A549 (cell line): ENCODE measurements around the gene HOXA11. TPM values are rescaled to one million over a fixed set of nuclear protein-coding genes. Genes with fewer than 3 reads are reported as not detected.

Experiments used
- ATAC-seq, 2 experiments: fragments of 200-7000 bp in 1 of 2; fragments of >200 bp in 1 of 2; cut with Nextera tagmentation in 1 of 2; cut with Tn5 transposase in 1 of 2; 3 replicates each; pipeline versions ENCODE4 v1.8.0 to v1.9.1; 2018 to 2020; ENCODE audit warnings: mild to moderate bottlenecking in 1 of 2, moderate library complexity in 1 of 2
- CTCF ChIA-PET: fragments of 300-600 bp; sonication (Branson Sonifier 250); formaldehyde crosslinking; extraction: SDS; loops from one replicate; lab custom pipeline; 2021; ENCODE audit warnings: antibody characterized with exemption, inconsistent platforms; lab: Yijun Ruan, JAX
- POLR2A ChIA-PET: fragments of 350-600 bp; formaldehyde crosslinking; extraction: SDS; loops from one replicate; lab custom pipeline; 2021; ENCODE audit warnings: antibody characterized with exemption, inconsistent platforms; lab: Yijun Ruan, JAX
- DNase-seq, 2 experiments: peaks; one replicate each; pipeline versions ENCODE4 v3.0.0 to v3.0.0-alpha.2; 2011 to 2016; ENCODE audit warnings: low read depth in 1 of 2, low spot score in 1 of 2
- FAIRE-seq: peaks from 2 replicates; lab custom pipeline; 2011; peaks lifted over from hg19 to GRCh38; lab: Jason Lieb, UNC
- H3K27ac ChIP-seq, 2 experiments: fragments of >200 bp; sonication (Bioruptor Twin); formaldehyde crosslinking; 3 replicates each; pipeline ENCODE4 v1.5.1; 2016 to 2017
- H3K4me1 ChIP-seq: fragments of >200 bp; sonication (Bioruptor Twin); formaldehyde crosslinking; 3 replicates; pipeline ENCODE4 v1.6.1; 2016
- H3K4me2 ChIP-seq: fragments of >200 bp; sonication (Bioruptor Twin); formaldehyde crosslinking; 3 replicates; pipeline ENCODE4 v1.6.1; 2016
- H3K4me3 ChIP-seq: fragments of >200 bp; sonication (Bioruptor Twin); formaldehyde crosslinking; 3 replicates; pipeline ENCODE4 v1.5.1; 2016
- H3K9me3 ChIP-seq: fragments of >200 bp; sonication (Bioruptor Twin); formaldehyde crosslinking; 3 replicates; pipeline ENCODE4 v1.6.1; 2016
- ATOH8 ChIP-seq: fragments of 250-450 bp; sonication (Bioruptor Pico); IDR thresholded peaks from 2 replicates; pipeline ENCODE4 v1.5.0; 2020; ENCODE audit warnings: low read depth, mild to moderate bottlenecking, moderate library complexity
- CBX2 ChIP-seq: fragments of 200-600 bp; sonication (generic); IDR thresholded peaks from 2 replicates; pipeline ENCODE4 v1.6.1; 2016; ENCODE audit warnings: low read depth, mild to moderate bottlenecking, borderline replicate concordance
- CEBPB ChIP-seq, 2 experiments: fragments of >200 bp in 1 of 2; sonication (Bioruptor Twin) in 1 of 2; formaldehyde crosslinking in 1 of 2; IDR thresholded peaks; 2 replicates each; pipeline ENCODE4 v1.6.1; 2012 to 2016
- CHD2 ChIP-seq: fragments of 150-350 bp; IDR thresholded peaks from 2 replicates; pipeline ENCODE4 v1.6.1; 2014; ENCODE audit warnings: low read length; ENCODE audit not compliant: partially characterized antibody
- CTCF ChIP-seq: fragments of >200 bp; sonication (Bioruptor Twin); formaldehyde crosslinking; IDR thresholded peaks from 3 replicates; pipeline ENCODE4 v1.5.1; 2016
- FOSB ChIP-seq: fragments of 250-450 bp; sonication (Bioruptor Pico); IDR thresholded peaks from 2 replicates; pipeline ENCODE4 v1.5.0; 2020; ENCODE audit warnings: mild to moderate bottlenecking, moderate library complexity
- FOXS1 ChIP-seq: fragments of 250-450 bp; sonication (Bioruptor Pico); IDR thresholded peaks from 2 replicates; pipeline ENCODE4 v1.5.0; 2020; ENCODE audit warnings: mild to moderate bottlenecking, moderate library complexity
- HDAC2 ChIP-seq: fragments of 200-600 bp; sonication (generic); IDR thresholded peaks from 2 replicates; pipeline ENCODE4 v1.6.1; 2016
- MAFK ChIP-seq: fragments of 450-650 bp; IDR thresholded peaks from 2 replicates; pipeline ENCODE4 v1.6.1; 2014; ENCODE audit not compliant: partially characterized antibody
- MYC ChIP-seq: IDR thresholded peaks from 2 replicates; pipeline ENCODE4 v1.6.1; 2012; ENCODE audit warnings: mild to moderate bottlenecking, inconsistent platforms, low read length, improper control_type of control experiment, borderline replicate concordance
- NR3C1 ChIP-seq: fragments of >200 bp; sonication (Bioruptor Twin); formaldehyde crosslinking; IDR thresholded peaks from 3 replicates; pipeline ENCODE4 v1.6.1; 2017
- PBX3 ChIP-seq: IDR thresholded peaks from 2 replicates; pipeline ENCODE4 v1.6.1; 2012
- PHF8 ChIP-seq: fragments of 200-600 bp; sonication (generic); IDR thresholded peaks from 2 replicates; pipeline ENCODE4 v1.6.1; 2016; ENCODE audit warnings: low read depth, mild to moderate bottlenecking, antibody characterized with exemption, moderate library complexity, borderline replicate concordance
- POLR2AphosphoS2 ChIP-seq: conservative IDR thresholded peaks from 2 replicates; pipeline ENCODE4 v1.6.1; 2012; ENCODE audit warnings: low read length, improper control_type of control experiment, inconsistent platforms
- RAD21 ChIP-seq, 2 experiments: fragments of >200 bp in 1 of 2; sonication (Bioruptor Twin) in 1 of 2; formaldehyde crosslinking in 1 of 2; IDR thresholded peaks in 1 of 2; conservative IDR thresholded peaks in 1 of 2; 2 replicates in 1 of 2; 3 replicates in 1 of 2; pipeline ENCODE4 v1.6.1; 2012 to 2018; ENCODE audit warnings: inconsistent platforms in 1 of 2
- RCOR1 ChIP-seq: fragments of 150-350 bp; IDR thresholded peaks from 2 replicates; pipeline ENCODE4 v1.6.1; 2014; ENCODE audit warnings: antibody characterized with exemption, low read length, low read depth
- ZC3H11A ChIP-seq: fragments of 450-650 bp; IDR thresholded peaks from 2 replicates; pipeline ENCODE4 v1.6.1; 2014; ENCODE audit warnings: antibody characterized with exemption, mild to moderate bottlenecking
- ZFP36 ChIP-seq: fragments of 450-650 bp; IDR thresholded peaks from 2 replicates; pipeline ENCODE4 v1.6.1; 2014; ENCODE audit warnings: borderline replicate concordance; ENCODE audit not compliant: partially characterized antibody
- ZNF302 ChIP-seq: fragments of 250-450 bp; sonication (Bioruptor Pico); IDR thresholded peaks from 2 replicates; pipeline ENCODE4 v1.9.0; 2021; ENCODE audit warnings: inconsistent platforms, mild to moderate bottlenecking, moderate library complexity
- whole genome bisulfite sequencing: methylation state at CpG from one replicate; pipeline ENCODE4 v1.1.6; 2017; ENCODE audit errors: missing lambda C conversion rate; 5-methylcytosine and 5-hydroxymethylcytosine counted together
- polyA plus RNA-seq, 4 experiments: library from polyadenylated mRNA; depleted of rRNA in 3 of 4; stranded (reverse); fragments of >200 nt; fragmentation: RNase III in 1 of 4; extraction: RNeasy Plus Mini Kit Qiagen cat#74134 plus additional on column Dnase treatment in 1 of 4; gene quantifications; 2 replicates in 3 of 4; 3 replicates in 1 of 4; pipeline ENCODE4 v1.2.3, GENCODE V29; 2011 to 2017
- TF ChIP-seq, protein P1 (sequence below): IDR thresholded peaks from 2 replicates; pipeline ENCODE4 v1.6.1; 2012; ENCODE audit warnings: low read depth, borderline replicate concordance
- TF ChIP-seq, protein P2 (sequence below): fragments of 250-450 bp; sonication (Bioruptor Pico); IDR thresholded peaks from 2 replicates; pipeline ENCODE4 v1.5.0; 2021; ENCODE audit warnings: mild to moderate bottlenecking, moderate library complexity, borderline replicate concordance
- TF ChIP-seq, protein P3 (sequence below): fragments of >200 bp; sonication (Bioruptor Twin); formaldehyde crosslinking; IDR thresholded peaks from 3 replicates; pipeline ENCODE4 v1.6.1; 2016

Gene HOXA11
- polyA plus RNA-seq, 2 of the 4 experiments (the other 2 are of a cell fraction): 0.68 to 0.84 TPM

DNA sequence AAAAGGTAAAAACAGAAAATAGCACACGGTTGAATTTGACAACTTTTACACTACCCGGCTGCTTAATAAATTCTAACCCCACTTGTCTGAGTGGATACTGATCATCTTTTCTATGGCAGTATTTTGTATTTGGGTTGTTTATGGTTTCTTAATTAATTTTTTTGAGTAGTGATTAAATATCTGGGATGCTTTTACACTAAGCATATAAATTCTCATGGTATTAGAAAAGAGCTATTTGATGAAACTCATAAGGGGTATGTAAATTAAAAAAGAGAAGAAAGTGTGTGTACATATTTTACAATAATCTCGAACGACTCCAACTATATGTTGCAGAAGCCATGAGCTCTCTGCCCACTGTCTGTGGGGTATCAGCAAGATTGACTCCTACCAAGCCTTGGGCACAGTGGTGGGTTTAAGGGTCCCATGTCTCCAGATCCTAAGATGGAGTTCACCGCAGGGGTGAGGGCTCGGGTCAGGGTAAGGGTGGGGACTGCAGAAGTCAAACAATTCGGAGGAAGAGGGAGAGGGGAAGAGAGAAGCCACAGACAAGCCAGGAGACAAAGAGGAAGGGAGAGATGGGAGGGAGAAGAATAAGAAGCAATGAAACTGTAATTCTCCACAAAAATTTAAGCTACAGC lies 22.4 kb upstream of the HOXA11 start:
- 62% methylated on average over 7 of the region's 7 CpGs for WGBS
- FAIRE-seq: no peak
- peaks cover 9% of the 10 kb centered on the region; the same call in 2 of the 3 replicates for H3K4me1 ChIP-seq
- no peak overlapping the region for H3K27ac ChIP-seq
- H3K4me3 ChIP-seq: no peak overlapping the region
- TF ChIP-seq, protein P1, sequence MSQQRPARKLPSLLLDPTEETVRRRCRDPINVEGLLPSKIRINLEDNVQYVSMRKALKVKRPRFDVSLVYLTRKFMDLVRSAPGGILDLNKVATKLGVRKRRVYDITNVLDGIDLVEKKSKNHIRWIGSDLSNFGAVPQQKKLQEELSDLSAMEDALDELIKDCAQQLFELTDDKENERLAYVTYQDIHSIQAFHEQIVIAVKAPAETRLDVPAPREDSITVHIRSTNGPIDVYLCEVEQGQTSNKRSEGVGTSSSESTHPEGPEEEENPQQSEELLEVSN: no peak
- TF ChIP-seq, protein P2, sequence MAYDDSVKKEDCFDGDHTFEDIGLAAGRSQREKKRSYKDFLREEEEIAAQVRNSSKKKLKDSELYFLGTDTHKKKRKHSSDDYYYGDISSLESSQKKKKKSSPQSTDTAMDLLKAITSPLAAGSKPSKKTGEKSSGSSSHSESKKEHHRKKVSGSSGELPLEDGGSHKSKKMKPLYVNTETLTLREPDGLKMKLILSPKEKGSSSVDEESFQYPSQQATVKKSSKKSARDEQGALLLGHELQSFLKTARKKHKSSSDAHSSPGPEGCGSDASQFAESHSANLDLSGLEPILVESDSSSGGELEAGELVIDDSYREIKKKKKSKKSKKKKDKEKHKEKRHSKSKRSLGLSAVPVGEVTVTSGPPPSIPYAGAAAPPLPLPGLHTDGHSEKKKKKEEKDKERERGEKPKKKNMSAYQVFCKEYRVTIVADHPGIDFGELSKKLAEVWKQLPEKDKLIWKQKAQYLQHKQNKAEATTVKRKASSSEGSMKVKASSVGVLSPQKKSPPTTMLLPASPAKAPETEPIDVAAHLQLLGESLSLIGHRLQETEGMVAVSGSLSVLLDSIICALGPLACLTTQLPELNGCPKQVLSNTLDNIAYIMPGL (CRISPR knock-in tag): no peak
- no peak for TF ChIP-seq ZC3H11A
- TF ChIP-seq RCOR1: no peak
- ChIA-PET POLR2A (no interaction called here), CTCF (interaction anchor here (0.6 to 2.1 kb wide), 7 partner anchors 12 to 886 kb away, joined by 3 to 11 read pairs (median 4); no protein-coding TSS in a partner anchor)
- DNase-seq: no peak
- no peaks in the 10 kb centered on the region for H3K9me3 ChIP-seq
- no peak for ATAC-seq
- H3K4me2 ChIP-seq: no peak overlapping the region

GRCh38 chr7:27205325-27206280 lies 20.6 kb upstream of the HOXA11 start:
- no peak overlapping the region for H3K4me3 ChIP-seq
- TF ChIP-seq PBX3: no peak
- TF ChIP-seq RAD21 (conservative IDR thresholded peaks at IDR 0.05 in 1 of 2, IDR thresholded peaks at IDR 0.05 in 1 of 2): no peak
- TF ChIP-seq CEBPB (IDR thresholded peaks at IDR 0.05): no peak
- TF ChIP-seq ATOH8 (CRISPR knock-in tag): no peak
- no peak for TF ChIP-seq CBX2
- no peak for TF ChIP-seq CHD2
- no peak for TF ChIP-seq ZFP36
- TF ChIP-seq FOXS1: no peak
- TF ChIP-seq PHF8: no peak
- no peak for TF ChIP-seq MYC
- TF ChIP-seq POLR2AphosphoS2: no peak
- TF ChIP-seq, protein P3, sequence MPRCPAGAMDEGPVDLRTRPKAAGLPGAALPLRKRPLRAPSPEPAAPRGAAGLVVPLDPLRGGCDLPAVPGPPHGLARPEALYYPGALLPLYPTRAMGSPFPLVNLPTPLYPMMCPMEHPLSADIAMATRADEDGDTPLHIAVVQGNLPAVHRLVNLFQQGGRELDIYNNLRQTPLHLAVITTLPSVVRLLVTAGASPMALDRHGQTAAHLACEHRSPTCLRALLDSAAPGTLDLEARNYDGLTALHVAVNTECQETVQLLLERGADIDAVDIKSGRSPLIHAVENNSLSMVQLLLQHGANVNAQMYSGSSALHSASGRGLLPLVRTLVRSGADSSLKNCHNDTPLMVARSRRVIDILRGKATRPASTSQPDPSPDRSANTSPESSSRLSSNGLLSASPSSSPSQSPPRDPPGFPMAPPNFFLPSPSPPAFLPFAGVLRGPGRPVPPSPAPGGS: no peak
- TF ChIP-seq ZC3H11A: no peak
- no peak for TF ChIP-seq HDAC2
- TF ChIP-seq NR3C1: no peak
- TF ChIP-seq CTCF: no peak
- no peak for TF ChIP-seq FOSB
- no peak for TF ChIP-seq ZNF302 (CRISPR knock-in tag)
- no peak for TF ChIP-seq MAFK
- CTCF ChIA-PET: interaction anchor here (0.6 to 1.8 kb wide), 5 partner anchors 10 to 716 kb away, joined by 3 to 6 read pairs (median 3); no protein-coding TSS in a partner anchor
- DNase-seq (no peak), FAIRE-seq (no peak), ATAC-seq (no peak)
- no peak overlapping the region for H3K4me2 ChIP-seq
- WGBS: 84% methylated on average over 52 of the region's 52 CpGs
- POLR2A ChIA-PET: no interaction called here
- H3K27ac ChIP-seq: no peak overlapping the region
- H3K4me1 ChIP-seq: peaks cover 11% of the 10 kb centered on the region
- no peaks in the 10 kb centered on the region for H3K9me3 ChIP-seq
